GM20000 (cell line): ENCODE results near the gene DOCK10.
A peak's percentile ranks its signal among the peaks of the same experiment; 100 is the strongest.

Experiments used
- DNase-seq: peaks from one replicate; pipeline ENCODE4 v3.0.0; 2012; ENCODE audit warnings: low spot score
- CTCF ChIP-seq: IDR thresholded peaks from 2 replicates; pipeline ENCODE4 v1.5.1; 2012; ENCODE audit warnings: mild to moderate bottlenecking, control low read depth; ENCODE audit errors: extremely low read depth, missing control alignments

Gene DOCK10

GRCh38 chr2:224903621-224904020 lies 138.6 kb downstream of the DOCK10 start:
- DNase-seq = no peak
- TF ChIP-seq CTCF = no peak

GRCh38 chr2:224901121-224901676 lies 141.1 kb downstream of the DOCK10 start:
- no peak for DNase-seq
- no peak for TF ChIP-seq CTCF

GRCh38 chr2:224895377-224895776 lies 146.9 kb downstream of the DOCK10 start:
- no peak for TF ChIP-seq CTCF
- DNase-seq = no peak

GRCh38 chr2:224894356-224894755 lies 147.9 kb downstream of the DOCK10 start:
- peak; percentile 33 for DNase-seq
- no peak for TF ChIP-seq CTCF

- no peak for TF ChIP-seq CTCF
Measured at GRCh38 chr2:224893848-224894247, 148.4 kb downstream of the DOCK10 start.

GRCh38 chr2:224892574-224893204 lies 149.6 kb downstream of the DOCK10 start:
- no peak for TF ChIP-seq CTCF
- no peak for DNase-seq

More at GRCh38 chr2:224893848-224894247, 148.4 kb downstream of the DOCK10 start:
- no peak for DNase-seq

GRCh38 chr2:224890372-224890771 lies 151.9 kb downstream of the DOCK10 start:
- no peak for TF ChIP-seq CTCF
- no peak for DNase-seq
